HL-60 (cell line): Measurements from ENCODE around the gene ZNF213.

Experiments
- DNase-seq, 2 experiments: peaks; one replicate each; pipeline ENCODE4 v3.0.0-alpha.2; 2010 to 2020; ENCODE audit warnings: low read depth in 1 of 2, low spot score in 1 of 2
- H3K27ac ChIP-seq: fragments of 250-450 bp; sonication (Bioruptor Pico); replicated peaks from 2 replicates; pipeline ENCODE4 v1.5.1; 2020; ENCODE audit warnings: mild to moderate bottlenecking, moderate library complexity
- H3K27me3 ChIP-seq: fragments of 250-450 bp; sonication (Bioruptor Pico); 2 replicates; pipeline ENCODE4 v1.5.1; 2021; ENCODE audit warnings: mild to moderate bottlenecking, moderate library complexity; ENCODE audit not compliant: insufficient read depth, poor library complexity, severe bottlenecking
- H3K4me3 ChIP-seq: replicated peaks from 2 replicates; pipeline ENCODE4 v1.5.1; 2011; ENCODE audit warnings: mild to moderate bottlenecking, control low read depth, low read length; ENCODE audit not compliant: insufficient read depth
- CTCF ChIP-seq: IDR thresholded peaks from one replicate; pipeline ENCODE4 v1.5.1; 2011; ENCODE audit warnings: low read length, control low read depth, inconsistent platforms; ENCODE audit not compliant: insufficient read depth
- GABPA ChIP-seq: IDR thresholded peaks from 2 replicates; pipeline ENCODE4 v1.6.1; 2012; ENCODE audit warnings: low read depth
- POLR2AphosphoS5 ChIP-seq: IDR thresholded peaks from 2 replicates; pipeline ENCODE4 v1.6.1; 2012; ENCODE audit warnings: low read depth
- REST ChIP-seq: IDR thresholded peaks from 2 replicates; pipeline ENCODE4 v1.6.1; 2012; ENCODE audit warnings: low read depth; ENCODE audit not compliant: insufficient replicate concordance
- SPI1 ChIP-seq: IDR thresholded peaks from 2 replicates; pipeline ENCODE4 v1.6.1; 2012; ENCODE audit warnings: low read depth, mild to moderate bottlenecking, borderline replicate concordance

The ZNF213 gene

GRCh38 chr16:3140603-3141427 lies 6.0 kb downstream of the ZNF213 start:
- no peak overlapping the region for H3K27ac ChIP-seq
- DNase-seq, result no peak
- no peak overlapping the region for H3K4me3 ChIP-seq
- H3K27me3 ChIP-seq, result no peaks in the 10 kb centered on the region
- TF ChIP-seq REST (no peak), SPI1 (no peak), GABPA (no peak), CTCF (no peak), POLR2AphosphoS5 (no peak)

- no peak overlapping the region for H3K4me3 ChIP-seq
- TF ChIP-seq POLR2AphosphoS5 (no peak), GABPA (no peak), CTCF (no peak), SPI1 (no peak), REST (no peak)
- no peak for DNase-seq
- no peak overlapping the region for H3K27ac ChIP-seq
- no peaks in the 10 kb centered on the region for H3K27me3 ChIP-seq
These were observed 7.0 kb downstream of the ZNF213 start for GRCh38 chr16:3141781-3142311.

- TF ChIP-seq REST (no peak), SPI1 (no peak), GABPA (no peak), POLR2AphosphoS5 (no peak), CTCF (no peak)
- DNase-seq, result no peak
- H3K27me3 ChIP-seq, result no peaks in the 10 kb centered on the region
These were observed 7.5 kb downstream of the ZNF213 start for GRCh38 chr16:3142327-3142726.

More at GRCh38 chr16:3142327-3142726, 7.5 kb downstream of the ZNF213 start:
- Histone ChIP-seq H3K27ac (no peak overlapping the region), H3K4me3 (no peak overlapping the region)
